ENCODE data around the gene UIMC1. TPM values are rescaled to one million over a fixed set of nuclear protein-coding genes. Genes with fewer than 3 reads are reported as not detected.

The UIMC1 gene
- total and polyA plus RNA-seq, 5 donors from 2014 or later: 18.0 to 80.7 (median 22.9) TPM

GRCh38 chr5:176912115-176912514 lies 94.5 kb downstream of the UIMC1 start:
- peak overlapping the region in 1 of 3 donors; percentile 51 for H3K27ac Mint-ChIP-seq
- ATAC-seq (ENCODE audit: low read depth in 2 of 2) (no peak), DNase-seq (no peak)
- no peak overlapping the region for H3K4me3 Mint-ChIP-seq
- no peaks in the 10 kb centered on the region for H3K27me3 Mint-ChIP-seq
- Histone ChIP-seq H3K4me1 (ENCODE audit: control insufficient read depth, insufficient read depth, low read length, poor library complexity, severe bottlenecking) (no peaks in the 10 kb centered on the region), H3K27ac (ENCODE audit: insufficient read depth, low read length, poor library complexity, severe bottlenecking) (no peak overlapping the region), H3K9me3 (ENCODE audit: control insufficient read depth in 2 of 2, low read length in 2 of 2) (no peaks in the 10 kb centered on the region), H3K4me3 (ENCODE audit: low read depth, low read length) (no peak overlapping the region), H3K27me3 (ENCODE audit: control insufficient read depth, insufficient read depth, low read length) (no peaks in the 10 kb centered on the region), H3K36me3 (ENCODE audit: control insufficient read depth, insufficient read depth, low read length) (peaks cover 43% of the 10 kb centered on the region)
- H3K4me1 Mint-ChIP-seq: peaks cover 0 to 17% (median 3%) of the 10 kb centered on the region in 4 donors
- peaks cover 22% of the 10 kb centered on the region for H3K36me3 Mint-ChIP-seq
- H3K9me3 Mint-ChIP-seq: no peaks in the 10 kb centered on the region

GRCh38 chr5:176908675-176909368 lies 97.8 kb downstream of the UIMC1 start:
- H3K27ac ChIP-seq (ENCODE audit: insufficient read depth, low read length, poor library complexity, severe bottlenecking): no peak overlapping the region
- no peaks in the 10 kb centered on the region for H3K4me1 ChIP-seq (ENCODE audit: control insufficient read depth, insufficient read depth, low read length, poor library complexity, severe bottlenecking)
- H3K4me1 Mint-ChIP-seq: peaks cover 0 to 6% (median 0%) of the 10 kb centered on the region in 4 donors
- peak overlapping the region in 1 of 3 donors; percentile 76 for H3K27ac Mint-ChIP-seq
- no peaks in the 10 kb centered on the region for H3K9me3 ChIP-seq (ENCODE audit: control insufficient read depth in 2 of 2, low read length in 2 of 2)
- peaks cover 35% of the 10 kb centered on the region for H3K36me3 Mint-ChIP-seq
- no peaks in the 10 kb centered on the region for H3K27me3 Mint-ChIP-seq
- no peaks in the 10 kb centered on the region for H3K27me3 ChIP-seq (ENCODE audit: control insufficient read depth, insufficient read depth, low read length)
- ATAC-seq (ENCODE audit: low read depth in 2 of 2) (no peak), DNase-seq (no peak)
- H3K9me3 Mint-ChIP-seq: no peaks in the 10 kb centered on the region
- H3K4me3 Mint-ChIP-seq: no peak overlapping the region
- peaks cover 67% of the 10 kb centered on the region for H3K36me3 ChIP-seq (ENCODE audit: control insufficient read depth, insufficient read depth, low read length)
- no peak overlapping the region for H3K4me3 ChIP-seq (ENCODE audit: low read depth, low read length)

GRCh38 chr5:176906796-176907195 lies 99.8 kb downstream of the UIMC1 start:
- ATAC-seq (ENCODE audit: low read depth in 2 of 2) (no peak), DNase-seq (no peak)
- Histone ChIP-seq H3K27me3 (ENCODE audit: control insufficient read depth, insufficient read depth, low read length) (no peaks in the 10 kb centered on the region), H3K27ac (ENCODE audit: insufficient read depth, low read length, poor library complexity, severe bottlenecking) (no peak overlapping the region), H3K9me3 (ENCODE audit: control insufficient read depth in 2 of 2, low read length in 2 of 2) (no peaks in the 10 kb centered on the region), H3K4me1 (ENCODE audit: control insufficient read depth, insufficient read depth, low read length, poor library complexity, severe bottlenecking) (no peaks in the 10 kb centered on the region), H3K36me3 (ENCODE audit: control insufficient read depth, insufficient read depth, low read length) (peaks cover 77% of the 10 kb centered on the region), H3K4me3 (ENCODE audit: low read depth, low read length) (no peak overlapping the region)
- H3K36me3 Mint-ChIP-seq: peaks cover 43% of the 10 kb centered on the region
- no peak overlapping the region for H3K4me3 Mint-ChIP-seq
- peak overlapping the region in 1 of 3 donors; percentile 57 for H3K27ac Mint-ChIP-seq
- no peaks in the 10 kb centered on the region for H3K9me3 Mint-ChIP-seq
- H3K4me1 Mint-ChIP-seq: peaks cover 0 to 2% (median under 1%) of the 10 kb centered on the region in 4 donors
- no peaks in the 10 kb centered on the region for H3K27me3 Mint-ChIP-seq

GRCh38 chr5:176906126-176906525 lies 100.5 kb downstream of the UIMC1 start:
- no peak for ATAC-seq (ENCODE audit: low read depth in 2 of 2)
- H3K4me1 ChIP-seq (ENCODE audit: control insufficient read depth, insufficient read depth, low read length, poor library complexity, severe bottlenecking): no peaks in the 10 kb centered on the region

GRCh38 chr5:176904276-176904675 lies 102.3 kb downstream of the UIMC1 start:
- no peaks in the 10 kb centered on the region for H3K27me3 Mint-ChIP-seq
- H3K4me1 Mint-ChIP-seq: peaks cover 0 to 10% (median 6%) of the 10 kb centered on the region in 4 donors
- H3K4me3 Mint-ChIP-seq: no peak overlapping the region
- no peaks in the 10 kb centered on the region for H3K9me3 Mint-ChIP-seq
- Histone ChIP-seq H3K36me3 (ENCODE audit: control insufficient read depth, insufficient read depth, low read length) (peaks cover 65% of the 10 kb centered on the region), H3K27me3 (ENCODE audit: control insufficient read depth, insufficient read depth, low read length) (no peaks in the 10 kb centered on the region), H3K9me3 (ENCODE audit: control insufficient read depth in 2 of 2, low read length in 2 of 2) (no peaks in the 10 kb centered on the region), H3K27ac (ENCODE audit: insufficient read depth, low read length, poor library complexity, severe bottlenecking) (no peak overlapping the region), H3K4me1 (ENCODE audit: control insufficient read depth, insufficient read depth, low read length, poor library complexity, severe bottlenecking) (peaks cover 2% of the 10 kb centered on the region), H3K4me3 (ENCODE audit: low read depth, low read length) (no peak overlapping the region)
- no peak for DNase-seq
- peak overlapping the region in 1 of 3 donors; percentile 10 for H3K27ac Mint-ChIP-seq
- H3K36me3 Mint-ChIP-seq: peaks cover 42% of the 10 kb centered on the region
- ATAC-seq (ENCODE audit: low read depth in 2 of 2): no peak

More at GRCh38 chr5:176906126-176906525, 100.5 kb downstream of the UIMC1 start:
- H3K4me3 ChIP-seq (ENCODE audit: low read depth, low read length): no peak overlapping the region
- peaks cover 76% of the 10 kb centered on the region for H3K36me3 ChIP-seq (ENCODE audit: control insufficient read depth, insufficient read depth, low read length)
- Mint-ChIP-seq H3K27me3 (no peaks in the 10 kb centered on the region), H3K27ac (no peak overlapping the region), H3K9me3 (no peaks in the 10 kb centered on the region), H3K36me3 (peaks cover 40% of the 10 kb centered on the region), H3K4me1 (peaks cover 0 to 5% (median 1%) of the 10 kb centered on the region in 4 donors), H3K4me3 (no peak overlapping the region)
- DNase-seq: no peak
- H3K9me3 ChIP-seq (ENCODE audit: control insufficient read depth in 2 of 2, low read length in 2 of 2): no peaks in the 10 kb centered on the region
- H3K27me3 ChIP-seq (ENCODE audit: control insufficient read depth, insufficient read depth, low read length): no peaks in the 10 kb centered on the region
- no peak overlapping the region for H3K27ac ChIP-seq (ENCODE audit: insufficient read depth, low read length, poor library complexity, severe bottlenecking)

- Mint-ChIP-seq H3K9me3 (no peaks in the 10 kb centered on the region), H3K27me3 (no peaks in the 10 kb centered on the region), H3K4me3 (no peak overlapping the region), H3K36me3 (peaks cover 37% of the 10 kb centered on the region), H3K4me1 (peaks cover 0 to 15% (median 8%) of the 10 kb centered on the region in 4 donors), H3K27ac (no peak overlapping the region)
- no peak overlapping the region for H3K4me3 ChIP-seq (ENCODE audit: low read depth, low read length)
- peaks cover 54% of the 10 kb centered on the region for H3K36me3 ChIP-seq (ENCODE audit: control insufficient read depth, insufficient read depth, low read length)
- DNase-seq: no peak
- peaks cover 5% of the 10 kb centered on the region for H3K4me1 ChIP-seq (ENCODE audit: control insufficient read depth, insufficient read depth, low read length, poor library complexity, severe bottlenecking)
- no peak for ATAC-seq (ENCODE audit: low read depth in 2 of 2)
- H3K9me3 ChIP-seq (ENCODE audit: control insufficient read depth in 2 of 2, low read length in 2 of 2): no peaks in the 10 kb centered on the region
- H3K27ac ChIP-seq (ENCODE audit: insufficient read depth, low read length, poor library complexity, severe bottlenecking): no peak overlapping the region
- no peaks in the 10 kb centered on the region for H3K27me3 ChIP-seq (ENCODE audit: control insufficient read depth, insufficient read depth, low read length)
Measured at GRCh38 chr5:176902911-176903664, 103.5 kb downstream of the UIMC1 start.

- Histone ChIP-seq H3K4me1 (ENCODE audit: control insufficient read depth, insufficient read depth, low read length, poor library complexity, severe bottlenecking) (peaks cover 5% of the 10 kb centered on the region), H3K4me3 (ENCODE audit: low read depth, low read length) (no peak overlapping the region), H3K27ac (ENCODE audit: insufficient read depth, low read length, poor library complexity, severe bottlenecking) (no peak overlapping the region), H3K36me3 (ENCODE audit: control insufficient read depth, insufficient read depth, low read length) (peaks cover 45% of the 10 kb centered on the region), H3K27me3 (ENCODE audit: control insufficient read depth, insufficient read depth, low read length) (no peaks in the 10 kb centered on the region), H3K9me3 (ENCODE audit: control insufficient read depth in 2 of 2, low read length in 2 of 2) (no peaks in the 10 kb centered on the region)
- peaks cover 0 to 15% (median 8%) of the 10 kb centered on the region in 4 donors for H3K4me1 Mint-ChIP-seq
- ATAC-seq (ENCODE audit: low read depth in 2 of 2) (no peak), DNase-seq (no peak)
- no peaks in the 10 kb centered on the region for H3K9me3 Mint-ChIP-seq
- H3K27me3 Mint-ChIP-seq: no peaks in the 10 kb centered on the region
- H3K27ac Mint-ChIP-seq: peak overlapping the region in 2 of 3 donors; percentile 45 to 77
- H3K36me3 Mint-ChIP-seq: peaks cover 29% of the 10 kb centered on the region
- H3K4me3 Mint-ChIP-seq: peak overlapping the region in 1 of 4 donors; percentile 27
Measured at GRCh38 chr5:176902102-176902814, 104.3 kb downstream of the UIMC1 start.
